Mammary epithelial cell (primary cell): ENCODE measurements around the gene KRT82.

Experiments used
- CTCF ChIP-seq, 2 donors: IDR thresholded peaks in 1 of 2; conservative IDR thresholded peaks in 1 of 2; 2 replicates each; pipeline ENCODE4 v1.5.1; 2011 to 2012; ENCODE audit warnings: inconsistent platforms in 2 of 2, low read length in 2 of 2, mild to moderate bottlenecking in 2 of 2, control low read depth in 1 of 2, low read depth in 1 of 2; ENCODE audit not compliant: insufficient read depth in 1 of 2; ENCODE audit errors: extremely low read depth in 1 of 2
- EZH2 ChIP-seq: IDR thresholded peaks from 2 replicates; pipeline ENCODE4 v1.6.1; 2012; ENCODE audit warnings: low read length, inconsistent platforms, borderline replicate concordance

GRCh38 chr12:52414936-52415335 is 8.8 kb upstream of the KRT82 start:
- TF ChIP-seq CTCF (conservative IDR thresholded peaks at IDR 0.05 in 1 of 2, IDR thresholded peaks at IDR 0.05 in 1 of 2; ENCODE audit: extremely low read depth in 1 of 2, insufficient read depth in 1 of 2, low read depth in 1 of 2, low read length in 2 of 2) = no peak
- no peak for TF ChIP-seq EZH2
